Femur (tissue), 1 donor: ENCODE measurements around the gene ADD1.
"Not testable (repeated sequence)": the region's sequence is repeated elsewhere in the genome, so short reads cannot be mapped to it uniquely, and the experiment has no call there.

Source experiments
- DNase-seq: peaks from one replicate; pipeline ENCODE4 v3.0.0-alpha.2; 2017

The ADD1 gene

GRCh38 chr4:2936773-2937145 lies 93.1 kb downstream of the ADD1 start:
- peak; percentile 24 for DNase-seq

DNA sequence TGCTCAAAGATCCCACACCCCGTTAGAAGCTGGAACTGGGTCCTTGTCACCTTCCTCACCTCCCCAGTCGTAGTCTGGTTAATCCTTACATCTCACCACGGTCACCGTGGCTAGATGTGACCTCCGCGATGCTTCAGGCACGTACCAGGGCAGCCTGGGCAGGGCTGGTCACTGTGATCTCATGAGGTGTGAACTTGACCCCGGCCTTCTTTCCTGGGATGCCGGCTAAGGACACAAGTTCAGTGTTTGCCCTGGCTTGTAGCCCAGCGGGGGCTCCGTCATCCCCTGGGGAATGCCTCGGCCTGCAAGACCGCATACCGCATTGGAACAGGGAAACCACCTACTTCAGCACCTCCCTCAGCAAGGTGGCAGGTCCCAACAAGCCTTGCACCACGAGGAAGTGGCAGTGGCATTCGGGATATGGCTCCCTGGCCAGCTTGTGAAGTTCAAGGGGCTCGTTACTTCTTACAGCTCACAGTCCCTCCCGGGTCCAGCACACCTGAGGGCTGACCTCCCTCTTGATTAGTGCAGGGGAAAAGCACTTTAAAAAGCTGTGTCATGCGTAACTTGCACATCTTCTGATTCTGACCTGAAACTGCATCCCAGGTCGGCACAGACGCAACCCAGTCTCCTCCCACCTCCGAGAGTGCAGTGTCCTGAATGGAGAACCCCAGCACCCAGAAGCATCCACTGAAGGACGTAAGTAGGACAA lies 93.7 kb downstream of the ADD1 start:
- peak; percentile 33 for DNase-seq

DNA sequence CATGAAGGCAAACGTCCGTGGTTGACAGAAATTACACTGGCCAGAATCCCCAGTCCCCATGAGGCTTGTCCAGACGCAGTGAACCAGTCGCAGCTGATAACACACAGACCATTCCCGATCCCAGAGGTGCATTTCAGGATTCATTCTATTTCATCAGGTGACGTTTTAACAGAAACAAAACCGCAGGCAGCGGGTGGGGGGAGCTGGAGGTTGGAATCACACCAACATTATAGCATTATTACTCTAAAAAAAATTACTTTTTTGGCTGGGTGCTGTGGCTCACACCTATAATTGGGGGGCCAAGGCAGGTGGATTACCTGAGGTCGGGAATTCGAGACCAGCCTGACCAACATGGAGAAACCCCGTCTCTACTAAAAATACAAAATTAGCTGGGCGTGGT lies 94.3 kb downstream of the ADD1 start:
- DNase-seq = peak; percentile 13

DNA sequence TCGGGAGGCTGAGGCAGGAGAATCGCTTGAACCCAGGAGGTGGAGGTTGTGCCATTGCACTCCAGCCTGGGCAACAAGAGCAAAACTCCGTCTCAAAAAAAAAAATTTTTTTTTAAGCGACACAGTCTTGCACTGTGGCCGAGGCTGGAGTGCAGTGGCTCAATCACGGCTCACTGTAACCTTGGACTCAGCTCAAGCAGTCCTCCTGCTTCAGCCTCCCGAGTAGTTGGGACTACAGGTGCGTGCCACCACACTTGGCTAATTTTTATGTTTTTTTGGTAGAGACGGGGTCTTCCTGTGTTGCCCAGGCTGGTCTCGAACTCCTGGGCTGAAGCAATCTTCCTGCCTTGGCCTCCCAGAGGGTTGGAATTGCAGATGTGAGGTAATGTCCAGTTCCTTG lies 94.8 kb downstream of the ADD1 start:
- DNase-seq = peak; percentile 12

DNA sequence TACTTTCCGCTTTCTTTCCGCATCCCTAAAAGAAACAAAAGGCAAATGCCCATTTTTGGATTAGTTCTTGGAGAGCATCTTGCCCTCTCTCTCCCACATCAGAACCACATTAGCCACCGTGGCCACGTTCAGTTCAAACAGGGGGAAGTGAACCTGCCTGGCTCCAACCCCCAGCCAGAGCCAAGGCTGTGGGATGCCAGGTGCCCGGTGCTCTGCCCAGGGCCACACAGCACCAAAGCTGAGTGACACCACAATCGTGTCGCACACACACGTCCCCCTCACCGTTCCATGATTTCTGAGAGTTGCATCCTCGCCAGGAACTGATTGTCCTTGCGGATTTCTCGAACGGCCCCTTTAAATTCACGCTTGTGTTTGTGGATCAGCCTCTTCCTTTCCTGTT lies 95.3 kb downstream of the ADD1 start:
- peak; percentile 15 for DNase-seq

DNA sequence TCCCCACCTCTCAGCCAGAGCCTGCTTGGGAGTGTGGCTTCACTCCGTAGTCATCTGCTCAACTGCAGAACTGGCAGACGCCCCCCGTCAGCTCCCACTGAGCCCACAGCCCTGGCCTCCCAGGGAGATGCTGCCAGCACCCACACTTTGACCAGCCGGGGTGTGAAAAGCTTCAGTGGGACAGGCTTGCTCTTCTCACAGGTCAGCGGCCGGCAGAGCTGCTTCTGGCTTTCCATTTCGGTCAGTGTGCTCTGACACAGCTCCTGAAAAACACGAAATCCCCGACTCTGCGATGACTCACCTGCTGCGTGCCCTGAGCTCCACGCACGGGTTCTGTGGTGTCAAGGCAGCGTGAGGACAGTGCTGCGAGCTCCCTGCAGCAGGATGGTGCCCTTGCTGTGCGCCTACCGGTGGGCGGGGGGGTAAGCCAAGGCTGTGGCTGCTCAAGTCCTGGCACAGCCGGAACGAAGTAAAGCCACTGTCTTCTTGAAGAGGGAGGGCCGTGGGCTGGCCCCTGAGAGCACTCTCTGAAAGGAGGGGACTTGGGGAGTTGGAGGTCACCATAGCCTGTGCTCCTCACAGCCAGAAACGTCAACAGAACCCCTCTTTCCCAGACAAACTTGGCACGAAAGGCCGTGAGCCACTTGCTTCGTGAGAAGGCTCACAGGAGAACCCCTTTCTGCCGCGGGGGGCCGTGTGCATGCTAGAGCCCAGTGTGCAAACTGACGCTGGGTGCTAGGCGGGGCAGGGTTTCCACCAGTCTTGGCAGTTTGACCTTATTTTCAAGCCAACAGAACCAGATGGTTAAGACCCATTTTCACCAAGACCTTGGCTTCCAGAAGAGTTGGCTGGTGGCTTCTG lies 96.0 kb downstream of the ADD1 start:
- DNase-seq = no peak

DNA sequence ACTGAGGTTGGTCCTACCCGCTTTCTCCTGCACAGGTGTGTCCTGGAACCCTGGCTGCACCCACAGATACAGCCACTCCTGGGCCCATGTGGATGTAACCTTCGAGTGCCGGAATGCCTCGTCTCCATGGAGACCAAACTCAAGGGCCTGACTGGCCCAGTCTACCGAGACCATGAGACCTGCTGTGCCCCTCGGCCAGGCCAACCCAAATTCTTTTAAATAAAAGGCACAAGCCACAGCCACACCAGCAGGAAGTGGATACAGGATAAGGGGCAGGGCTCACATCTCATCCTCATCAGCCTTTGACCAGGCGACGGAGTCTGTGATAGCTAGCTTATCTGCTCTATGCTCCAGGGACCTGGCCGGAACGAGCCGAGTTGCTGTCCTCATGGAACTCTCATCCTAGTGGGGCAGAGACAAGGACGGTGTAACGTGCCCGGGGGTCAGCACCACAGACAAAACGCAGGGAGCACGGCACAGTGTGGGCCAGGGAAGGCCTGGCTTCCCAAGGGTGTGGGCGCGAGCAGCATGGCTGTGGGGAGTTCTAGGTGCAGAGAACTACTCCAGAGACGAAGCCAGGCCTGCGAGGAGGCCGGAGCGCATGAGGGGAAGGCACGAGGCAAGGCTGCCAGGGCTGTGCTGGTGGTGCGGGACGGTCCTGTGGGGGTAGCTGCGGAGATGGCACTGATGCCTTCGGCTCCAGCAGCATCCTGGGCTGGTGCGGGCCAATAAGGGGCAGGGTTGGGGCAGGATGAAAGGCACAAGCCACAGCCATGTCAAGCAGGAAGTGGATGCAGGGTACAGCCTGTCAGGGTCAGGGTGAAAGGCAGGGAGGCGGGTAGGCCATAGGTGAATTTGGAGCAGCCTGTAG lies 96.9 kb downstream of the ADD1 start:
- DNase-seq = peak; percentile 20

DNA sequence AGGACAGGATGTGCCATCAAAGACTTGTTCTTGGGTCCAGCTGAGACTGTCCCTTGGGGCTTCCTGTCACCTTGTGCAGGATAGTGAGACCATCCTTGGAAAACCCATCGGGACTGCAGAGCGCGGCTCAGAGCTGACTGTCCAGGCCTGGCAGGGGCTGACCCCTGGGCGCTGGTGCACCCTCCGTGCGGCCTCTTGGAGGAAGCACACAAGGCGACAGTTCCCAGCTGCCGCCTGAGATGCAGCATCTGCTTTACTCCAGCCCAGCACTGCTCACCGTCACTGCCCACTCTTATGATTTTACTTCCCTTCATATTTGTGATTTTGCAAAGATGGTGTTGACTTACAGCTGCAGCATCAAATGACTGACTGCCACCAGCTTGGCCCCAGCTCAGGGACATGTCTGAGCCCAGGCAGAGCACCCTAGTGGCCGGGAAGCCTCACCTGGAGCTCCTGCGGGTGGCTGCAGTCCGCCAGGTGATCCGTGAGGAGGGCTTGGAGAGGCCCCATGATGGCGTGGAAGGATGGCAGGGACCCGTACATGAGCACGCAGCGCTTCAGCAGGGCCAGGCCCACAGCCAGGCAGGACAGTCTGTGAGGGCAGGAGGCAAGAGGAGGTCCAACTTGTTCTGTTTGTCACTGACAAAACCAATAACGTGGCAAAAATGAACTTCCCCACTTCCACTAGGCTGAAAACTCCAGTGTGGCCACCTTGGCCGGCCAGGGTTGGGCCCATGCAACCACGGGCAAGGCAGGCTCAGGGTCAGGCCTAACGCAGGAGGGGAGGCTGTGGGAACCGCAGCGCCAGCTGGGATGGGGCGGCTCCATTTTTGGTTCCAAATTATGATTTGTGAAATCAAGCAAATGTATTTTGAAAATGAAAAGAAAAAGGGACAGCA lies 97.7 kb downstream of the ADD1 start:
- no peak for DNase-seq

GRCh38 chr4:2942037-2942531 lies 98.4 kb downstream of the ADD1 start:
- DNase-seq = no peak

- peak; percentile 22 for DNase-seq
Measured at GRCh38 chr4:2942532-2943363, 99.1 kb downstream of the ADD1 start.

- DNase-seq = no peak
Measured at GRCh38 chr4:2943364-2944090, 99.9 kb downstream of the ADD1 start.

DNA sequence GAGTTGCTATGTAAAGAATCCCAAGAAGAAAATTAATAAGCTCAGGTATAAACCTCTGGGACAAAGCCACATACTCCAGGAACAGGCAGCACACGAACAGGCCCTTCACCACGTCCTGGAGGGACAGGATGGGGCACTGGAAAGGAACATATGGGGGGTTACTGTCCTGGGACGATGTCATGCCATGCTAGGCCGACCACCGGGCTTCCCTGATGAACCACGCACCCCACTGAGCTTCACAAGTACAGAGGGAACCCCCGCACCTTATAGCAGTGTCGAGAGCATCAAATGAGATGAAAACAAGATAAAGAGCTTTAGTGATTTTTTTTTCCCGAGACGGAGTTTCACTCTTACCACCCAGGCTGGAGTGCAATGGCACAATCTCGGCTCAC lies 100.4 kb downstream of the ADD1 start:
- no peak for DNase-seq

DNA sequence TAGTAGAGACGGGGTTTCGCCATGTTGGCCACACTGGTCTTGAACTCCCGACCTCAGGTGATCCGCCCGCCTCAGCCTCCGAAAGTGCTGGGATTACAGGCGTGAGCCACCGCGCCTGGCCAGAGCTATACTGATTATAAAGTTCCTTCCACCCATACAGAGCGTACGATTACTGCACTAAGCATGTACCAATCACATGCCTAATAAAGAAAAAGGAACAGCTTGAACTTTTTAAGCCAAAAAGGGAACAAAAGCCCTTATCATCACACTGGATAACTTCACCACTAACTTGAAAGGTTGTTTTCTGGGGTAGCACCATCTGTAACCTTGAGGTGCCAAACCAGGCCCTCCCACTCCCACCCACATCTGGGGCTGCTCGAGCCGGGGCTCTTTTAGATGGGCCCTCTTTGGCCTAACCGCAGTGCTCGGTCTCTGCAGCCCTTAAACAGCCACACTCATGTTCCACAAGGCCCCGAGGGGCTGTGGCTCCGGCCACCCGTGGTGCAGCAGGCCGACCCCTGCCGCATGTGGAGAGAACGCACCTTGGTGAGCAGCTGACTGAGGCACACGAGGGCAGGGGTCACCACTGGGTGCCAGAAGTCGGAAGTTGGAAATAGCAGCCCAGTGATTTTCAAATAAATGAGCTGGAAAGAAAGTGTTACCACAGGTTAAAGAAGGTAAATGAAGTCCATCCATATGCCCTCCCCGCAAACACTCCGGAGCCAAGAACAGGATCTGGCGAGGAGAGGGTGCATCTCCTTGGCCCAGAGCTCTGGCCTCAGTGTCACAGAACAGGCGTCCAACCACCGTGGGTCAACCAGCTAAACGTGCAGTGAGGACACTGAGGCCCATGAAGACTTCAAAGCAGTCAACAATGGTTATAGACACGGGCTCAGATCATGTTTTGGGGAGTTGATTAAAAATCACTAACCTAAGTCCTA lies 101.2 kb downstream of the ADD1 start:
- no peak for DNase-seq

DNA sequence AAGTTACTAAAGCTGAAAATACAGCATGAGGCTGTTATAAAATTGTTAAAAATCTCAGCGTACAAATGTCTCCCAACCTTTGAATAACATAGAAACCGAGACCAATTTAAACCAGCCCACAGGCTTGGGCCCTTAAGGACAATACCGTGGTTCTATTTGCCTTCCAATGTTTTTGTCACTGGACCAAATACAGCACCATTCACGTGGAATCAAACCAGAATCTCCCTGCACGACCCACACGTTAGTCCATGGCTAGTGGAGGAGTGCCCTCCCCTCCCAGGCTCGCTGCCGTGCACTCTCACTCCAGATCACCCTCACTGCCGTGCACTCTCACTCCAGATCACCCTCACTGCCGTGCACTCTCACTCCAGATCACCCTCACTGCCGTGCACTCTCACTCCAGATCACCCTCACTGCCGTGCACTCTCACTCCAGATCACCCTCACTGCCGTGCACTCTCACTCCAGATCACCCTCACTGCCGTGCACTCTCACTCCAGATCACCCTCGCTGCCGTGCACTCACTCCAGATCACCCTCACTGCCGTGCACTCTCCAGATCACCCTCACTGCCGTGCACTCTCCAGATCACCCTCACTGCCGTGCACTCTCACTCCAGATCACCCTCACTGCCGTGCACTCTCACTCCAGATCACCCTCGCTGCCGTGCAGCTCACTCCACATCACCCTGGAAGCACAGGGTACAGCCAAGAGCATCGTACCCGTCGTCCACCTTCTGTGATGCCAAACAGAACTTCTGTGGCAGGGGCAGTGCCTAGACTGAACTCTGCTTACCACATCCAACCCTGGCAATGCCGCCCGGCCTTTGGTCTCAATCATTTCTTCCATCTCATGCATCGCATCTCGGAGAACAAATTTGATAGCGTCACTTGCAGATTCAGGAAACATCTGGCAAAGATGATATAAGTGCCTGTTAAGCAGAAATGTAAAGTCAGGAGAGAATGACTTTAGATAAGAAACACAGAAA lies 102.3 kb downstream of the ADD1 start:
- not testable (repeated sequence) for DNase-seq

DNA sequence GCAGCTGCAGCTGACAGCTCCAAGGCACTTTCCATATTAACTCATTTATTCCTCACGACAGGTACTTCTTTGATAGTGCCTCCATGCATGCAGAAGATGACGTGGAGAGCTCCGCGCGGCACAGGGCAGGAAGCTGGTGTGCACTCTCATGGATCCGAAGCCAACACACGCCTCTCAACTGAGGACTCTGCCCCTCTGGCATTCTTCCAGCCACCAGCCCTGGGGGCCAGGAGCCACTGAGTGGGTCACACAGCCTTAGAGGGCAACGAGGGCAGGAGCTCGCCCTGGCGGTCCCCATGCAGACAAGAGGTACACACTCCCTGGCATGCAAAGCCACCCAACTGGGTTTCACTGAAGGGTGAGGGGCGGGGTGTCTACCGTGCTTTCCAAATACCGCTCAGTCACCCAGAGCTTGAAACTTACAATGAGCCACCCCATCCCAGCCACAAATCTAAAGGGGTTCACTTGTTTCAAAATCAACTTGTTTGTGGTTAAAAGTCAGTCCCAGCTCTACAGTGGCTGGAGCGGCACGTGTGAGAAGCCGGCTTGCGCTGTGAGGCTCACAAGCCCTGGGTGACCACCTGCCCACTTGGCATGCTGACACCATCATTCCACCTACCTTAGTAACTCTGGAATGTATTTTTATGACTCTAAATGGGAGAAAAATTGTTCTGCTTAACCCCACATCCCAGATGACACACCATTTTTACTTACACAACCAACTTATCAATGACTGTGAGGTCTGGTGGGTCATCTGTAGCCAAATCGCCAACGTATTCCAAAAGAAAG lies 103.4 kb downstream of the ADD1 start:
- DNase-seq = no peak

GRCh38 chr4:2947926-2948325 lies 104.3 kb downstream of the ADD1 start:
- no peak for DNase-seq
